ENCODE data around the gene ANKH.

DNA sequence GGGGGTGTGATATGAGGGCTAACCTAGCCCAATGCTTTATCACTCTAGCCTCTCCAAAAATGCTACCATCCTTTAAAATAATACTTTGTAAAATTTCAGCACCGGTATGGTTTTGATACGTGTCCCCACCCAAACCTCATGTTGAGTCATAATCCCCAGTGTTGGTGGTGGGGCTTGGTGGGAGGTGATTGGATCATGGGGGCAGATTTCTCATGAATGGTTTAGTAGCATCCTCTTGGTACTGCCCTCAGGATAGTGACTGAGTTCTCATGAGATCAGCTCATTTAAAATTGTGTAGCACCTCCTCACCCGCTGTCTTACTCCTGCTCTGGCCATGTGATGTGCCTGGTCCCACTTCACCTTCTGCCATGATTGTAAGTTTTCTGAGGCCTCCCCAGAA is 35.0 kb upstream of the ANKH start:
- TF ChIP-seq, protein P1, sequence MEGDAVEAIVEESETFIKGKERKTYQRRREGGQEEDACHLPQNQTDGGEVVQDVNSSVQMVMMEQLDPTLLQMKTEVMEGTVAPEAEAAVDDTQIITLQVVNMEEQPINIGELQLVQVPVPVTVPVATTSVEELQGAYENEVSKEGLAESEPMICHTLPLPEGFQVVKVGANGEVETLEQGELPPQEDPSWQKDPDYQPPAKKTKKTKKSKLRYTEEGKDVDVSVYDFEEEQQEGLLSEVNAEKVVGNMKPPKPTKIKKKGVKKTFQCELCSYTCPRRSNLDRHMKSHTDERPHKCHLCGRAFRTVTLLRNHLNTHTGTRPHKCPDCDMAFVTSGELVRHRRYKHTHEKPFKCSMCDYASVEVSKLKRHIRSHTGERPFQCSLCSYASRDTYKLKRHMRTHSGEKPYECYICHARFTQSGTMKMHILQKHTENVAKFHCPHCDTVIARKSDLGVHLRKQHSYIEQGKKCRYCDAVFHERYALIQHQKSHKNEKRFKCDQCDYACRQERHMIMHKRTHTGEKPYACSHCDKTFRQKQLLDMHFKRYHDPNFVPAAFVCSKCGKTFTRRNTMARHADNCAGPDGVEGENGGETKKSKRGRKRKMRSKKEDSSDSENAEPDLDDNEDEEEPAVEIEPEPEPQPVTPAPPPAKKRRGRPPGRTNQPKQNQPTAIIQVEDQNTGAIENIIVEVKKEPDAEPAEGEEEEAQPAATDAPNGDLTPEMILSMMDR (IDR thresholded peaks at IDR 0.05; ENCODE audit: poor library complexity), result no peak
- no peak for TF ChIP-seq EZH2 (IDR thresholded peaks at IDR 0.05; ENCODE audit: borderline replicate concordance)
- TF ChIP-seq EZH2phosphoT487 (IDR thresholded peaks at IDR 0.05; ENCODE audit: low read depth, severe bottlenecking, unreplicated experiment), result no peak
